Measurements from ENCODE around the gene MRPL24.

The MRPL24 gene

DNA sequence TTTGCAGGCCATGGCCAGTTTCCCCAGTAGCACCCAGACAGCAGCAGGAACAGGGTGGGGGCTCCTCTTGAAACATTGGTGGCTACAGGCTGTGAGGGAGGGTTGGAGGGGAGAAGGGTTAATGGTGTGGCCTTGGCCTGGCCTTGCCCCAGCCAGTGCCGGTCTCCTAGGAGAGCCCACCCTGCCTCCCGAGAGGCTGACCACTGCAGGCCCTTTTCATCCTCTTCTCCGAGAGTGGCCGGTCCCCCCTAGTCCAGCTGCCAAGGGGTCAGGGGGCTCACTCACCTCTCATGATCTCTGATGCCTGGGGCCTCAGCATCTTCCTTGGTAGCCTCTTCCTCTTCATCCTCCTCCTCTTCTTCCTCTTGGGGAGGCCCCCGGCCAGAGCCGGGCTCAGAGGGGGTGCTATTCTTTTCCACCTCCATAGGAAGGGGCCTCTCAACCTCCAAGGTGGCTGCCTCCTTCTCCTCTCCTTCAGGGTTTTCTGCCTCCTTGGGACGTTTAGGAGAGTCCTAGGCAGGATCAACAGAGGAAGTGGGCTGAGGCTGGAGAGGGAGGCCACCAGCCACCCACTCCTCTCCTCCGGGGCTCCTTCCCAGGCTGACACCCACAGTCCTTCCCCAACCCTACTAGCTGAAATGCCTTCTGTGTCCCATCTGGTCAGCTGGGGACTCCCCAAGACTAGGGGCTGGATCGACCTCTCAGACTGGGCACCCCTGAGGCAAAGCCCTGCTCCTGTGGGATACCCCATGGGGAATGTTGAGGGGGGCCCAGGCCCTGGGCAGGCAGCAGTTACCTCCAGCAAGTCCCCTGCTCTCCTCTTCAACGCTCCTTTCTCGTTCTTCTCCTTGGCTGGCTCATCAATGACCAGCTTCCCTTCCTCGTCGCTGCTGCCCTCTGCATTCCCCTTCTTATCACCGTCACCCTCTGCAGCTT lies 2.7 kb upstream of the MRPL24 start:
- no peak for DNase-seq (ENCODE audit: low read depth)

DNA sequence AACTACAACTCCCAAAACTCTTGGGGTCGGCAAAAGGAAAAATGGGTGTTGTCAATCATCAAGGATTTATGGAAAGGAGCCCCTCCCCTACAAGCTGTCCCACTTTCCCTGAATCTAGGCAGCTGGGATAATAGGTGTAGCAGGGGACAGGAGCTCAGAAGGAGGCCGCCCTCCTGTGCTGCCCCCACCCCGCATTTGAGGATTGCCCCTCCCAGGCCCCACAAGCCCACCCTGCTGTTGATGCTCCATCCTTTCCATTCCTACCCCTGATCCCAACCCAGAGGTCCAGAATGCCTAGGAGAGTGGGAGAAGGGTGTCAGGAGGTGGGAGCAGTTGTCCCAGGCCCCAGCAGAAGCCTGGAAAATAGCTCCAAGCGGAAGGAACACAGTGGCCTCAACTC lies 1.9 kb upstream of the MRPL24 start:
- DNase-seq (ENCODE audit: low read depth): no peak

DNA sequence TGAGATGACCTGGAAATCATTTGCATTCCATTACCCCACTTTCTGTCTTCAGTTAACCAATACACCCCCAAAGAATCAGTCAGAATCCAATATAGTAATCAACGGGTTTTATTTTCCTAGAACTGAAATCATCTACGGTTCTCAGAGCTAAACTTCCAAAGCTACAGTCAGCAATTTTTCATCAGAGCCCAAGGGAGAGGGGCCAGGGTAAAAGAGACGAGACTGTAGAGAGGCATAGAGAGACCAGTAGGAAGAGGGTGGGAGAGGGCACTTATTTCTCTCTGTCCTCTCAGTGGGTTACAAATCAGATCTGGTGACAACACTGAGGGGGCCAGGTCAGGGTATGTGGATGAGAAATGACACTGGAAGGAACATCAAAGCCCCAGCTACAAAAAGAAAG lies 1.1 kb upstream of the MRPL24 start:
- DNase-seq (ENCODE audit: low read depth): no peak

DNA sequence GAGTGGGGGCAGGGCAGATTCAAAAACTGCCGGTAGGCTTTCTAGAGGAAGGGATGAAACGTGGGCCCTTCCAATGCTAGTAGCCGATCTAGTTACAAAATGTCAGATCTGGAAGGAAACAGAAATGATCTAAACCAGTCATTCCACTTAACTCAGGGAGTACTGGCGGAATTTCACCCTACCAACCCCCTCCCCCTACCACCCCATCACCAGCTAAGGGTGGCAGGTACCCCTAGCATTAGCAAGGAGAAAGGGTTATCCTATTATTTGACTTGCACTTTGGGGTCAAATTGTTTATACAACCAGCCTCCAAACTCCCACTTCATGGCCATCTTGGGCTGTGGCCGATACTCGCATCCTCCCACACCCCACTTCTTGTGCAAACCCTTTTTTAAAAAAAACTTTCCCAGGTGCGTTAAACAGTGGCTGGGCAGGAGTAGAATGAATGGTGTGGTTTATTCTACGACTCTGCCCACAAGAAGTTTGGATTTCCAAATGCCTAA lies 644 bp upstream of the MRPL24 start:
- no peak for DNase-seq (ENCODE audit: low read depth)

DNA sequence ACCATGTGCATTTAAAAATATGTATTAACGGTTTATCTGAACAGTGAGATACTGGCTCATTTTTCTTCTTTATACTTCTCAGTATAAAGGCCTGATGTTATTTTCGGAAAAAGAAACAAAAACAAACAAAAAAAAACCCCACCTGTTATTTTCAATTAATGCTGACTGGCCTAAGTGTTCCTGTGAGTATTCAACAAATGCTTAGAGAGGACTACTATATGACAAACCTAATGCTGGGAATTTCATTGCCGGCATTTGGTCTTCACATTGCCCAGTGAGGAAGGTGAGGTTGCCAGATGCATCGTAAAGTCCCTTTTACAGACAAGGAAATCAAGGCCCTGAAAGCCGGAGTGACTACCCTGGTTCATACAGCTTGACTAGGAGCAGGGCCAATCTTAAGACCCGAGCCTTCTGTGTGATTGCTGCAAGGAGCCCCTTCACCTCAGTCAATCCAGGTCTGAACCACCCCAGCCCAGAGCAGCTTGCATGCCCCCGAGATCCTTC lies 599 bp downstream of the MRPL24 start:
- no peak for DNase-seq (ENCODE audit: low read depth)

DNA sequence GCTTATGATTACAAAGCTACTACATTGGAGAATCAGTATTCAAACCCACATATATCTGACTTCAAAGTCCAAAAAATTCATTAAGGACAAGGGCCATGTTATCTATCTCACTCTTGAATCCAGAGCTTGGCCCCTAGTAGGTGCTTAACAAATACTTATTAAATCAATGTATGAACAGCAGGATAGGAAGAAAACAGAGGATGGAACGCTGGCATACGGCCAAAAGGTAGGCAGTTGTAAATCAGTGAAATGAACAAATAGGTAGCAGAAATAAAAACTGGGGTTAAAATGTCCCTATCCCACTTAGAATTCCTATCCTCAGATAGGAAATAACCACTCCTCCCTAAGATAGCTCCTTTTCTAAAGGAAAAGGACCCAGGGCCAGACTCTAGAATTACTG lies 2.0 kb downstream of the MRPL24 start:
- no peak for DNase-seq (ENCODE audit: low read depth)

DNA sequence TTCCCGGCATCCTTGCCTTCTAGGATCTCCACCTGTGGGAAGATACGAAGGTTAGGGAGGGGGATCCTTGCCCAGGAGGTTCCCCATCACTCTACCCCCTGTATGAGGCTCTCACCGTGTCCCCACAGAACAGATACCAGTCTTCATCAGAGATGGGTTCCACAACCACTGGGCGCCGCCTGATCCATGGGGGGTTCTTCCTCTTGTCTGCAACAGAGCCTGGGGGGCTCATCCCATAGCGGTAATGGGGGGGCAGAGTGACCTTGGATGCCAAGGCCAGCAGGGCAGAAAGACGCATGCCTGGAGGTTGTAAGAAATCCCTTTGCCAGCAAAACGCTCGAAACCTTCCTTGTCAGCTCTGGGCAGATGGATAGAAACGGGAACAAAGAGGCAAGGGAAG lies 2.5 kb downstream of the MRPL24 start:
- no peak for DNase-seq (ENCODE audit: low read depth)

DNA sequence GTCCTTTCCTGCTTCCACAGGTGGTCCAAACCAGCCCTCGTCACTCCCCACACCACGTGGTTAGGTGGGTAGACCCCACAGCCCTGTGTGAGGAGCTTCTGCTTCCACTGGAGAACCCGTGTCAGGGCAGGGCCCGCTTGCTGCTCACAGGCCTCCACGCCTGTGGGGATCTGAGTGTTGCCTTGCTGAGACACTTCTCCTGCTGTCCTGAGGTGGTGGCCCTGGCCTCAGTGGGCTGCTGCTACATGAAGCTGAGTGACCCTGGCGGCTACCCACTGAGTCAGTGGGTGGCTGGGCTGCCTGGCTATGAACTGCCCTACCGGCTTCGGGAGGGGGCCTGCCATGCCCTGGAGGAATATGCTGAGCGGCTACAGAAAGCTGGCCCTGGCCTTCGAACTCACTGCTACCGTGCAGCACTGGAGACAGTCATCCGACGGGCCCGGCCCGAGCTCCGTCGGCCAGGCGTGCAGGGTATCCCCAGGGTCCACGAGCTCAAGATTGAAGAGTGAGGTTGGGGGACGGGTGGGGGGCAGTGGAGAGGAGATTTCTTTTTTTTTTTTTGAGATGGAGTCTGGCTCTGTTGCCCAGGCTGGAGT lies 6.8 kb downstream of the MRPL24 start:
- no peak for DNase-seq (ENCODE audit: low read depth)

DNA sequence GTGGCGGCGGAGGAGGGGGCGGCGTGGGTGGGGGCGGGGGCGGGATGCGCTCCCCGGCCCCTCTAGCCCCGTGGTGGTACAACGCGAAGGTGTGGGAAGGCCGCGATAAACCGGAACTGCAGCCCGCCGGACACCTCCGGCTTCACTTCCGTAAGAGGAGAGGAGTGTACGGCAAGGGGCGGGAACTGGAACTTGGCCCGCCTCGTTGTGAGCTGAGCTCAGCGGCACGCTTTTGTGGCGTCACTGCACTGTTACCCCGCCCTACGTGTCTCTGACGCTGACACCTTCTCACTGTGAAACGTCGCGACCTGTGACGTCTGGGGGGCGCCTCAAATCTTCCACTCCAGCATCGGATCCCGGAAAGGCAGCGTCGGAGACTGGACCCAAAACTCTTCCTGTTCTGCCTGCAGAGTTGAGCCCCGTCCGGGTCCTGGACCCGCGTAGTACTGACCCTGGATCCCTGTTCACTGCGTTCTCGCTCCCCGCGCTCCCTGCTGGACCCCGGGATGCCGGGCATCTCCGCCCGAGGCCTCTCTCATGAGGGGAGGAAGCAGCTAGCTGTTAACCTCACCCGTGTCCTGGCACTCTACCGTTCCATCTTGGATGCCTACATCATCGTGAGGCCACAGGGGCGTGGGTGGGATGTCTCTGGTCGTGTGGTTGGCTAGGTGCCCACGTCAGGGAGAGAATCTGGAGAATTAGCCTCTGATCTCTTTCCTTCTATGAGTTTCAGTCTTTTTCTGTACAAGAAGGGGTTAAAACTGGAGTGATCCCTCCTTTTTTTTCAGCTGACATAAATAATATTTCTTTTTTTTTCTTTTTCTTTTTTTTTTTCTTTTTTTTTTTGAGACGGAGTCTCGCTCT lies 12.1 kb downstream of the MRPL24 start, which contains the start of gene ISG20L2:
TSS of gene ISG20L2 (minus strand) at position 168 of the 864 bp plus-strand sequence. CDS start 1,114 bp downstream, outside the sequence.
- DNase-seq (ENCODE audit: low read depth): peak; percentile 91

DNA sequence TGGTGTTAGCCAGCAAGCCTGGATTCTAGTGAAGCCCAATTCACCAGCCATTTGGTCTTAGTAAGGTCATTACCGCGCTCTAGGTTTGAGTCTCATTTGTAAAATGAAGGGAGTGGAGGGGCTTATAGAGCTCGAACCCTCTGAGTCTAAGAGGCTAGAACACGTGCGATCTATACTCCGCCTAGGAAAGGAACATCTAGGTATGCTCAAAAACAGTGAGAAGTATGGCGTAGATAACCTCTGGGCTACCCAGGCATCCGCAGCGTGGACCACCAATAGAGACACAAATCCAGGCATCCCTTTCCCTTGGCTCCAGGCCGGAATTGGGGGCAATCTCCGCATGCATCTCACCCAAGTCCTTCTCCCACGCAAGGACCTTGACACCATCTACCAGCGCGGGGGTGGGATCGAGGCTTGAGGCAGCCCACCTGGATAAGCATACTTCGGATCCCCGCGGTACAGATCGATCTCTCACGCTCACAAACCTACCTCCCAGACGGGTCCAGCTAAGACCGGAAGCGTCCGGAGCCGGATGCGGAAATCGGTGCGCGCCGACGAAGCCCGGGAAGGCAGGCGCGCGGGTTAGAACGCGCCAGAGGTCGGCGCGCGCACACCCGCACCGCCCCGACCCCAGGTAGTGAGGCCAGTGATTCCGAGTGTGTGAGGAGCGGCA lies 12.8 kb downstream of the MRPL24 start, which contains the start of gene METTL25B:
TSS of gene METTL25B (plus strand) at position 544 of the 673 bp plus-strand sequence. CDS start 636 bp downstream, outside the sequence.
- DNase-seq (ENCODE audit: low read depth): no peak

DNA sequence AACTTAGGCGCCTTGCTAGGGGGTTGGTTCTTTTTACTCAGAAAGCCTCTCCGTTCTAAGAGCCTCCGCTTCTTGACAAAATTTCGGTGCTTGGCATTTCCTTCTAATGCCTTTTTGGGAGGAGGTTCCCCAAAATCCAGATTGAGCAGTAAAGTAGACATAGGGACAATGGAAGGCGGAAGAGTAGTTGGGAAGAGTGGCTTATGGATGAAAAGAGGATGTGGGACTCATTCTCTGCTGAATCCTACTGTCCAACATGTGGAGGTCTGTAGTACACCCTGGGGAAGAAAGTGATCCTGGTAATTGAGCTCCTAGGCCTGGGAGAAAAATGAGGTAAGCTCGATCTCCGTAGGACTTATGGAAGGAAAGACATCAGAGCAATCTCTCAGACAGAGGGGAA lies 13.4 kb downstream of the MRPL24 start:
- DNase-seq (ENCODE audit: low read depth): no peak

DNA sequence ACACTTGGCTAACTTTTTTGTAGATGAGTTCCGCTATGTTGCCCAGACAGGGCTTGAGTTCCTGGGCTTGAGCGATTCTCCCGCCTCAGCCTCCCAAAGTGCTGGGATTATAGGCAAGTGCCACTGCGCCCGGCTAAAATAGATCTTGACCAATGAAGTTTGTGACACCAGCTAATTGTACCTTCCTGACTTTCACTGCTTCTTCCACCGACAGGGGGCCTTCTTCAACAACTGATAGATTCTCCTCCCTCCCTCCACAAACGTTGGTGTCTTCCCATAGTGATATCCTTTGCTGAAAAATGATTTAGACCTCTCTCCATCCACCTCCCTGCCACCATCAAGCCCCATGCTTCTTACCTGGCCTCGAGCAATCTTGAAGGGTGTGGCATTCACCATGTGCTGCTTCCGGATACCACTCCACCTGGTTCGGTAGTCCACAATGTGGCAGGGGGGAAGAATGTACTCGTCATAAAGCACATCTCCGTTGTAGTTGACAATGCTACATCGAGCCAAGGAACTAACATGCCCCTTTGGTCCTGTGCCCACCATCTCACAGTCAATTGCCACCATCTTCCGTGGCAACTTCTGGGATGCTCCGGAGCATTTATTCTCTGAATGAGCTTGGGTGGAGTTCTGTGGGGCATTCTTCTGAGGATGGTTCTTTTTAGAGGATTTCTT lies 14.2 kb downstream of the MRPL24 start:
- no peak for DNase-seq (ENCODE audit: low read depth)

DNA sequence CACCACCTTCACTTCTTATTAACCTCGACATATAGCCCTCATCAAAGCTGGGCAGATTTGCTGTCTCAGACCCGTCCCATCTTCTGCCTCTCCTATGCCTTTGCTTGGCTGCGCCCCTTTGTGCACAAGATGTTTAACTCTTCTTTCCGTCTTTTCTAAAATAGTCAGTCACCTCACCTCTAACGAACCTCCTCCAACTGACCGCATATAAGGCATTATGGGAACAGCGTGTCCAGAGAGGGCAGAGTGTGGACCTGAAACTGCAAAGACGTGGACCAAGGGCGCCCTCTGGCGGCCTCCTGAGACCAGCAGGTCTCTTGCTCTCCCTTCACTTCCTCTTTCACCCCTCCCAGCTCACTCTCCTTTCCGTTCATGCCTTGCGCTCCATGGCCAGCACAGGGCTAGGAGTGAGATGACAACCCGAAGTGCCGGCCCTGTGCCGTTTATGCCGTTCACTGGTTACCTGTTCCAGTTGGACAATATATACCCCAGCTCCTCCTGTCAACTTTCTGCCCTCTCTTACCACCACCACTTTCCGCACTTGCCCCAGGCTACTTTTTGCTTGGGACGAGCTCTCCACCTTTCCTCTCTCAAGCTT lies 15.1 kb downstream of the MRPL24 start:
- DNase-seq (ENCODE audit: low read depth): peak; percentile 83

DNA sequence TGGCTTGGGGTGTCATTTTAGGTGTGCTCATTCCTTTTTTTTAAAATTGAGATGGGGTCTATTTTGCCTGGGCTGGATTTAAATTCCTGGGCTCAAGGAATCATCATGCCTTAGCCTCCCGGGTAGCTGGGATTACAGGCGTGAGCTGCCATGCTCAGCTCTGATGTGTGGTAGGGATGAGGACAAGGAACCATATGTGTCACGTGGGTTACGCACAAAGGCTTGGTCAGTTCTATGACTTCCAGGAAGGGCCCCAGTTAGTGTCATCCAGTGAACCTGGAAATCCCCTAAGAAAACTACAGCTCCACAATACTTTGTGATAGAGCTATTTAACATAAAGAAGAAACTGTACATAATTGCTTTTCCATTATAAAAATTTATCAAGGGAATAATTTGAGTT lies 19.4 kb downstream of the MRPL24 start:
- DNase-seq (ENCODE audit: low read depth): no peak

DNA sequence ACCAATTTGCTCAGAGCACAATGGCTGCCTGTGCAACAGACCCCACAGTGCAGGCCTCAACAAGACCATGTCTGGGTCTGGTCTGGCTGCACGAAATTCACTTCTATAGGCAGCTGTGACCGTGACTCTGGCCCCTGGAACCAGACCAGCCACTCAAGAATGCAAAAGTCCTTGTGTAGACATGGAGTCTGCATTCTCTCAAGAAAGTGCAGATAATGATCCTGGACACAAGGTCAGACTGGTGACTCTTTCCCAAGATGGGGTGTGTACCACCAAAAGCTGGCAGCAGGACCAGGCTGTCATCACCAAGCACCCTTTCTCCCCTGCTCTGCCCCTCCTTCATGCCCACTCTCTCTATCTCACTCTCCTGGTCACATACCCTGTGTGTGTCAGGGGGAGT lies 19.8 kb downstream of the MRPL24 start:
- no peak for DNase-seq (ENCODE audit: low read depth)

DNA sequence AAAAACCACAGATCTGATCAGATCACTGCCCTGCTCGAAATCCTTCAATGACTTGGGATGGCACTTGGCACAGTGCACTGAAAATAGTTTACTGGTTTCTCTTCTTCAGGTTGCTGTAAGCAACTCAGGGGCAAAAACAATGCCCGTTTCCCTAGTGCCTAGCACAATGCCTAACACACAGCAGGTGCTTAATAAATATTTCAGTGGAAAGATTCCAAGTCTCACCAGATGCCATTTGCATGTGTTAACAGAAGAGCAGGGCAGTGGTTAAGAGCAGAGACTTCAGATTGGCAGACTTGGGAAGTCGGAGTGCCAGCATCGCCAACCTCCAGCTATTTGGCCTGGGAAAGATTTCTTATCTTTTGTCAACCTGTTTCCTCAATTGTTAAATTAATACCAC lies 23.5 kb downstream of the MRPL24 start:
- DNase-seq (ENCODE audit: low read depth): no peak

DNA sequence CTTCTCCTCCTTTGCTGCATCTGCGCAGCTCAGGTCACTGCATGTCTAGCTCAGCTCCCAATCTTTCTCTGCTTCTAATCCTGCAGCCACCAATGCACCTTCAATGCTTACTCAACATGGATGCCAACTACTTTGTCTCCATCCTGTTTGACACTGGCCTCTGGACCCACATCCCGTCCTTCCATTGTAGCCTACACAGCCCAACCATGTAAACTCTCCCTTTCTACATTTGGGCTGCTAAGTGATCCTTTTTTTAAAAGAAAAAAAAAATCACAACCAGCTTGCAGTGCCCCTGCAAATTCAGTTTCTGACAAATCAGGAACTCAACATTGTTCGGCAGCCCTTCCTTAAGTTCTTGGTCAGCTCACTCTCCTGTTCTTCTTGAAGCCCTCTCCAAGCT lies 26.1 kb downstream of the MRPL24 start:
- no peak for DNase-seq (ENCODE audit: low read depth)

DNA sequence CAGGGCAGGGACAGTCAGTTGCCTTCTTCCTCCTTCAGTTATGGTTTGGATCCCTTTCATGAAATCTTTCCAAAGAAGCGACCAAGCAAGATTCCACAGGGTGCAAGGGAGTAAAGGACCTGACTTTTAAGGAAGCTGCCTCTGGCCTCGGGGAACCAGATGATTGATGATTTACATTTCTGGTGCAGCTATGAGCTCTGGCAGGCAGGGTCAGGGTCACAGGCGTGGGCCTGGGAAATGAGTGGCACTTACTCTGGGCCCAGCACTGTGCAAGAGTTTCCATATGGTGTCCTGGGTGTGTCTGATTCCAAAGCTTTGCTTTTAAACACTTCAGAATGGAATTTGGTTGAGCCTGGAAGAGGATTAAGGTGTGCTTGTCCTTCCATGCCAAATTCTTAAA lies 28.3 kb downstream of the MRPL24 start:
- DNase-seq (ENCODE audit: low read depth): no peak

DNA sequence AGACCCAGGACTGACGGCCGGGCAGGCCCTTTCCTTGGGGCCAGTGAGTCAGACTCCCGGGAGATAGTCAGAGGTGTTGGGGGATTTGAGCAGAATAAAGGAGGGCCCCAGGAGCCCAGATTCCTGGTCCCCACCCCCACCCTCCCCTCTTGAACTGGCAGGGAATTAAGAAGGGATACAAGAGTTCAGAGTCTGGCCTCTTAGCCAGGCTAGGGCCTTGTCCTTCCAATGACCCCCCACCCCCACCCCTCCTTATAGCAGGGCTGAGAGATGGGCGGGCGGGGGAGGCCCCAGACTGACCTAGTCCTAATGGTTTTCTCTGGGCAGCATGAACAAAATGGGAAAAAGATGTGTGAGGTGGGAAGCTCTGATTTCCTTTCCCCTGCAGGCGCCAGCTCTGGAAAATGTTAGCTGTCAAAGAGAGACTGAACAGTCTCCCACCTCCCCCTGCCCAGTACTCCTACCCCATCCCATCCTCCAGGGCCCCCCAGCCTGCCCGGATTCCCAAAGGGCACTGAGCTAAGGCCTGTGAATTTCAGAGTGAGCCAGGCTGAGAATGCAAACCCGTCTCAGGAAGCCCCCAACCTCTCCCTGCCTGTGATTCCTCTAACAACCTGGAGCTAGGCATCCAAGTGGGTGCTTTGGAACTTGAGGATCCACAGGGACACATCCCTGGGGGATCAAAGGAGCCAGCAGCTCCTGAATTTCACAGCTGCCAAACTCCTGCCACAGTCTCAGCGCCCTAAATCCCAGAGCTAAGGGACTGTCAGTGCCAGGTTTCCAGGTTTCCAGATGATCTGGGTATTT lies 29.7 kb downstream of the MRPL24 start:
- DNase-seq (ENCODE audit: low read depth): no peak

Measured in HS-5 (cell line).